GM18517 (cell line): ENCODE measurements around the gene CRYBG3.

Source experiments
- ATAC-seq: cut with Tn5 transposase; IDR thresholded peaks from one replicate; pipeline ENCODE4 v1.9.1; 2021; ENCODE audit warnings: mild to moderate bottlenecking, moderate library complexity; ENCODE audit not compliant: unreplicated experiment

The CRYBG3 gene

GRCh38 chr3:97939401-97939800, 117.6 kb downstream of the CRYBG3 start:
- ATAC-seq, result no peak

- no peak for ATAC-seq
Measured at GRCh38 chr3:97940034-97940433, 118.2 kb downstream of the CRYBG3 start.

GRCh38 chr3:97942801-97943546, 121.2 kb downstream of the CRYBG3 start:
- no peak for ATAC-seq

GRCh38 chr3:97948351-97949109, 126.7 kb downstream of the CRYBG3 start:
- ATAC-seq, result no peak

- no peak for ATAC-seq
Measured at GRCh38 chr3:97949110-97949485, 127.3 kb downstream of the CRYBG3 start.

- ATAC-seq, result no peak
Measured at GRCh38 chr3:97949743-97950142, 127.9 kb downstream of the CRYBG3 start.

- no peak for ATAC-seq
Measured at GRCh38 chr3:97950360-97950759, 128.5 kb downstream of the CRYBG3 start.

GRCh38 chr3:97952280-97952679, 130.5 kb downstream of the CRYBG3 start:
- no peak for ATAC-seq

- ATAC-seq, result no peak
Measured at GRCh38 chr3:97952872-97953271, 131.1 kb downstream of the CRYBG3 start.

- ATAC-seq, result no peak
Measured at GRCh38 chr3:97954228-97954827, 132.5 kb downstream of the CRYBG3 start.

- no peak for ATAC-seq
Measured at GRCh38 chr3:97956051-97956450, 134.2 kb downstream of the CRYBG3 start.

- no peak for ATAC-seq
Measured at GRCh38 chr3:97957617-97958311, 136.0 kb downstream of the CRYBG3 start.

- no peak for ATAC-seq
Measured at GRCh38 chr3:97958396-97958795, 136.6 kb downstream of the CRYBG3 start.

GRCh38 chr3:97958796-97959195, 137.0 kb downstream of the CRYBG3 start:
- no peak for ATAC-seq

- ATAC-seq, result no peak
Measured at GRCh38 chr3:97959872-97960271, 138.1 kb downstream of the CRYBG3 start.

- ATAC-seq, result no peak
Measured at GRCh38 chr3:97960551-97960950, 138.7 kb downstream of the CRYBG3 start.

- ATAC-seq, result no peak
Measured at GRCh38 chr3:97960993-97961766, 139.4 kb downstream of the CRYBG3 start.

GRCh38 chr3:97967966-97968365, 146.2 kb downstream of the CRYBG3 start:
- ATAC-seq, result no peak

- no peak for ATAC-seq
Measured at GRCh38 chr3:97968376-97968775, 146.6 kb downstream of the CRYBG3 start.

GRCh38 chr3:97969541-97969940, 147.7 kb downstream of the CRYBG3 start:
- no peak for ATAC-seq

- no peak for ATAC-seq
Measured at GRCh38 chr3:97970156-97970555, 148.3 kb downstream of the CRYBG3 start.
